CD4-positive, CD25-positive, alpha-beta regulatory T cell (primary cell): Measurements from ENCODE around the gene ELL. TPM values are rescaled to one million over a fixed set of nuclear protein-coding genes. Genes with fewer than 3 reads are reported as not detected.

ENCODE experiments used
- ATAC-seq, 2 donors: fragments of 150-1000 bp; cut with Tn5 transposase; one replicate each; pipeline ENCODE4 v1.10.0; 2021; ENCODE audit warnings: low read depth in 2 of 2, moderate number of reproducible peaks in 2 of 2, moderate library complexity in 1 of 2
- DNase-seq, 3 donors: peaks; one replicate each; pipeline versions ENCODE4 v3.0.0 to v3.0.0-alpha.2; 2012 to 2022; ENCODE audit warnings: mixed read lengths in 1 of 3
- H3K27ac ChIP-seq: one replicate; pipeline ENCODE4 v1.7.0; 2013; ENCODE audit warnings: mild to moderate bottlenecking, low read length; ENCODE audit not compliant: insufficient read depth, poor library complexity, severe bottlenecking
- H3K27me3 ChIP-seq: one replicate; pipeline ENCODE4 v1.7.0; 2013; ENCODE audit warnings: low read length; ENCODE audit not compliant: control insufficient read depth, insufficient read depth
- H3K36me3 ChIP-seq: one replicate; pipeline ENCODE4 v1.7.0; 2013; ENCODE audit warnings: mild to moderate bottlenecking, low read length, moderate library complexity; ENCODE audit not compliant: control insufficient read depth, insufficient read depth
- H3K4me1 ChIP-seq: 2 replicates; pipeline ENCODE4 v1.7.0; 2013; ENCODE audit warnings: mild to moderate bottlenecking, low read length; ENCODE audit not compliant: insufficient read depth, control insufficient read depth, poor library complexity, severe bottlenecking
- H3K4me3 ChIP-seq: one replicate; pipeline ENCODE4 v1.7.0; 2013; ENCODE audit warnings: low read depth, mild to moderate bottlenecking, low read length, moderate library complexity
- H3K9me3 ChIP-seq, 2 experiments: 1 replicate in 1 of 2; 2 replicates in 1 of 2; pipeline ENCODE4 v1.7.0; 2013; ENCODE audit warnings: low read length in 2 of 2, mild to moderate bottlenecking in 1 of 2, moderate library complexity in 1 of 2; ENCODE audit not compliant: control insufficient read depth in 2 of 2
- H3K27ac Mint-ChIP-seq, 3 donors: one replicate each; pipeline ENCODE4 v1.8.0; 2020 to 2022; ENCODE audit warnings: mild to moderate bottlenecking in 3 of 3, mixed read lengths in 3 of 3, moderate library complexity in 2 of 3
- H3K27me3 Mint-ChIP-seq: one replicate; pipeline ENCODE4 v1.8.0; 2022; ENCODE audit warnings: mild to moderate bottlenecking, mixed read lengths
- H3K36me3 Mint-ChIP-seq: one replicate; pipeline ENCODE4 v1.8.0; 2020; ENCODE audit warnings: mixed read lengths
- H3K4me1 Mint-ChIP-seq, 4 donors: one replicate each; pipeline ENCODE4 v1.8.0; 2020 to 2022; ENCODE audit warnings: mixed read lengths in 4 of 4, mild to moderate bottlenecking in 1 of 4
- H3K4me3 Mint-ChIP-seq, 4 donors: one replicate each; pipeline ENCODE4 v1.8.0; 2020 to 2022; ENCODE audit warnings: mild to moderate bottlenecking in 4 of 4, mixed read lengths in 4 of 4, moderate library complexity in 3 of 4
- H3K9me3 Mint-ChIP-seq, 7 donors: one replicate each; pipeline ENCODE4 v1.8.0; 2020 to 2022; ENCODE audit warnings: mixed read lengths in 7 of 7, mild to moderate bottlenecking in 3 of 7, moderate library complexity in 2 of 7
- polyA plus RNA-seq, 4 donors: library from polyadenylated mRNA; unstranded; fragments of 300-500 nt; fragmentation: Illumina TruSeq; gene quantifications; one replicate each; pipeline ENCODE4 v1.2.3, GENCODE V29; 2021
- total RNA-seq: library from RNA; stranded (reverse); gene quantifications from one replicate; pipeline ENCODE4 v1.2.3, GENCODE V29; 2022

Gene ELL
- total and polyA plus RNA-seq, 5 donors from 2014 or later, result 7.7 to 53.6 (median 10.0) TPM

- DNase-seq (no peak), ATAC-seq (no peak)
- no peaks in the 10 kb centered on the region for H3K27me3 ChIP-seq
- Mint-ChIP-seq H3K9me3 (no peaks in the 10 kb centered on the region), H3K27me3 (no peaks in the 10 kb centered on the region), H3K4me3 (no peak overlapping the region), H3K27ac (no peak overlapping the region), H3K4me1 (peaks cover 0 to 7% (median 3%) of the 10 kb centered on the region in 4 donors), H3K36me3 (peaks cover 14% of the 10 kb centered on the region)
- H3K4me3 ChIP-seq, result no peak overlapping the region
- no peaks in the 10 kb centered on the region for H3K9me3 ChIP-seq
- no peaks in the 10 kb centered on the region for H3K4me1 ChIP-seq
- no peak overlapping the region for H3K27ac ChIP-seq
- peaks cover 36% of the 10 kb centered on the region for H3K36me3 ChIP-seq
Measured at GRCh38 chr19:18450021-18450930, 71.6 kb downstream of the ELL start.

GRCh38 chr19:18449552-18449951, 72.3 kb downstream of the ELL start:
- Mint-ChIP-seq H3K36me3 (peaks cover 14% of the 10 kb centered on the region), H3K4me1 (peaks cover 0 to 7% (median 3%) of the 10 kb centered on the region in 4 donors), H3K27me3 (no peaks in the 10 kb centered on the region), H3K9me3 (no peaks in the 10 kb centered on the region), H3K27ac (no peak overlapping the region), H3K4me3 (no peak overlapping the region)
- Histone ChIP-seq H3K4me3 (no peak overlapping the region), H3K9me3 (no peaks in the 10 kb centered on the region), H3K36me3 (peaks cover 39% of the 10 kb centered on the region), H3K27ac (no peak overlapping the region), H3K27me3 (no peaks in the 10 kb centered on the region), H3K4me1 (no peaks in the 10 kb centered on the region)
- no peak for DNase-seq
- no peak for ATAC-seq

GRCh38 chr19:18446811-18447359, 75.0 kb downstream of the ELL start:
- peaks cover 45% of the 10 kb centered on the region for H3K36me3 ChIP-seq
- H3K4me3 ChIP-seq, result no peak overlapping the region
- peaks cover 6% of the 10 kb centered on the region for H3K4me1 ChIP-seq
- Mint-ChIP-seq H3K4me3 (no peak overlapping the region), H3K36me3 (peaks cover 12% of the 10 kb centered on the region), H3K4me1 (peaks cover 4 to 18% (median 7%) of the 10 kb centered on the region in 4 donors), H3K27me3 (no peaks in the 10 kb centered on the region), H3K9me3 (peaks cover 0 to 2% (median 0%) of the 10 kb centered on the region in 7 donors), H3K27ac (peak overlapping the region in 1 of 3 donors; percentile 26)
- no peak overlapping the region for H3K27ac ChIP-seq
- H3K9me3 ChIP-seq, result no peaks in the 10 kb centered on the region
- H3K27me3 ChIP-seq, result no peaks in the 10 kb centered on the region
- no peak for ATAC-seq
- no peak for DNase-seq

- H3K4me3 ChIP-seq, result no peak overlapping the region
- peaks cover 45% of the 10 kb centered on the region for H3K36me3 ChIP-seq
- H3K27ac ChIP-seq, result no peak overlapping the region
- Mint-ChIP-seq H3K27me3 (no peaks in the 10 kb centered on the region), H3K9me3 (peaks cover 0 to 3% (median 0%) of the 10 kb centered on the region in 7 donors), H3K4me1 (peaks cover 4 to 22% (median 7%) of the 10 kb centered on the region in 4 donors), H3K27ac (no peak overlapping the region), H3K4me3 (no peak overlapping the region), H3K36me3 (peaks cover 12% of the 10 kb centered on the region)
- no peaks in the 10 kb centered on the region for H3K27me3 ChIP-seq
- ATAC-seq, result no peak
- DNase-seq, result no peak
- no peaks in the 10 kb centered on the region for H3K9me3 ChIP-seq
- peaks cover 12% of the 10 kb centered on the region for H3K4me1 ChIP-seq
Measured at GRCh38 chr19:18446145-18446810, 75.6 kb downstream of the ELL start.

GRCh38 chr19:18445262-18445948, 76.5 kb downstream of the ELL start:
- H3K27me3 Mint-ChIP-seq, result no peaks in the 10 kb centered on the region
- H3K4me1 Mint-ChIP-seq, result peaks cover 4 to 26% (median 8%) of the 10 kb centered on the region in 4 donors
- H3K9me3 Mint-ChIP-seq, result peaks cover 0 to 3% (median 0%) of the 10 kb centered on the region in 7 donors
- Histone ChIP-seq H3K4me1 (peaks cover 12% of the 10 kb centered on the region), H3K27me3 (no peaks in the 10 kb centered on the region), H3K9me3 (no peaks in the 10 kb centered on the region), H3K27ac (no peak overlapping the region), H3K4me3 (no peak overlapping the region), H3K36me3 (peaks cover 45% of the 10 kb centered on the region)
- no peak overlapping the region for H3K27ac Mint-ChIP-seq
- H3K4me3 Mint-ChIP-seq, result no peak overlapping the region
- DNase-seq, result no peak
- H3K36me3 Mint-ChIP-seq, result peaks cover 9% of the 10 kb centered on the region
- ATAC-seq, result no peak

DNA sequence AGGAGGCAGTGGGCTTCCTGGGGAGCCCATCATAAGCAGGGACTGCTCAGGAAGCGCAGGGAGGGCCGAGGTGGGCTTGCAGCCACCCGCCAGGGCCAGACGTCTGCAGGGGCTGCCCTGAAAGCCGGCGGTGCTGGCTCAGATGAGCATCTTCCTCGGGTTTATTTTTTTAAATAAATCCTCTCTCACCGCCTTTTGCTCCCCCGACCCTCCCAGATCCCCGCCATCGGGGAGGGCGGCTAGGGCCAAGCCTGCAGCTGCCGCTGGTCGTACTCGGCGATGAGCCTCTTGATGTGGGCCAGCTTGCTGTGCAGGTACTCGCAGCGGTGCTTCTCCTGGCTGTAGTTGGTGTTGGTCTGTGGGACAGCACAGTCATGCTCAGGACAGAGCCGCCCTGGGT, 77.4 kb downstream of the ELL start:
- H3K27ac Mint-ChIP-seq, result no peak overlapping the region
- Histone ChIP-seq H3K27me3 (no peaks in the 10 kb centered on the region), H3K4me1 (peaks cover 12% of the 10 kb centered on the region), H3K27ac (no peak overlapping the region), H3K4me3 (no peak overlapping the region), H3K9me3 (no peaks in the 10 kb centered on the region), H3K36me3 (peaks cover 40% of the 10 kb centered on the region)
- no peak overlapping the region for H3K4me3 Mint-ChIP-seq
- peaks cover 4 to 31% (median 14%) of the 10 kb centered on the region in 4 donors for H3K4me1 Mint-ChIP-seq
- peaks cover 9% of the 10 kb centered on the region for H3K36me3 Mint-ChIP-seq
- ATAC-seq (no peak), DNase-seq (no peak)
- peaks cover 0 to 3% (median 0%) of the 10 kb centered on the region in 7 donors for H3K9me3 Mint-ChIP-seq
- H3K27me3 Mint-ChIP-seq, result no peaks in the 10 kb centered on the region

GRCh38 chr19:18443831-18444230, 78.0 kb downstream of the ELL start:
- Histone ChIP-seq H3K27me3 (no peaks in the 10 kb centered on the region), H3K4me1 (peaks cover 12% of the 10 kb centered on the region), H3K27ac (no peak overlapping the region), H3K36me3 (peaks cover 33% of the 10 kb centered on the region), H3K4me3 (no peak overlapping the region), H3K9me3 (no peaks in the 10 kb centered on the region)
- Mint-ChIP-seq H3K27me3 (no peaks in the 10 kb centered on the region), H3K36me3 (peaks cover 9% of the 10 kb centered on the region), H3K27ac (no peak overlapping the region), H3K9me3 (peaks cover 0 to 3% (median 0%) of the 10 kb centered on the region in 7 donors), H3K4me3 (no peak overlapping the region), H3K4me1 (peaks cover 4 to 35% (median 16%) of the 10 kb centered on the region in 4 donors)
- ATAC-seq, result no peak
- no peak for DNase-seq
